Ammon's horn (tissue), 1 donor: ENCODE measurements around the gene ATP13A3.

Source experiments
- DNase-seq: peaks from one replicate; pipeline ENCODE4 v3.0.0-alpha.2; 2016; ENCODE audit warnings: low spot score

The ATP13A3 gene

GRCh38 chr3:194369522-194370279 lies 117.1 kb downstream of the ATP13A3 start, which contains the start of gene LRRC15:
TSS of gene LRRC15 (minus strand) at chr3:194369743. CDS start at chr3:194361043, 8,700 bp downstream.
- DNase-seq, result no peak

GRCh38 chr3:194368918-194369317 lies 117.9 kb downstream of the ATP13A3 start:
- no peak for DNase-seq

GRCh38 chr3:194367992-194368841 lies 118.6 kb downstream of the ATP13A3 start:
- no peak for DNase-seq

GRCh38 chr3:194365978-194366490 lies 120.8 kb downstream of the ATP13A3 start:
- DNase-seq, result no peak

GRCh38 chr3:194365526-194365925 lies 121.3 kb downstream of the ATP13A3 start:
- DNase-seq, result no peak

- DNase-seq, result no peak
These were observed 122.0 kb downstream of the ATP13A3 start for GRCh38 chr3:194364652-194365434.

GRCh38 chr3:194364314-194364651 lies 122.5 kb downstream of the ATP13A3 start:
- DNase-seq, result no peak

GRCh38 chr3:194360568-194360967 lies 126.2 kb downstream of the ATP13A3 start:
- DNase-seq, result no peak

GRCh38 chr3:194357681-194358080 lies 129.1 kb downstream of the ATP13A3 start:
- DNase-seq, result no peak

GRCh38 chr3:194355379-194355778 lies 131.4 kb downstream of the ATP13A3 start:
- DNase-seq, result no peak

- DNase-seq, result no peak
These were observed 132.5 kb downstream of the ATP13A3 start for GRCh38 chr3:194354315-194354714.
